ENCODE measurements around the gene ACTL10.

GRCh38 chr20:33681728-33682353 lies 15.1 kb downstream of the ACTL10 start:
- TF ChIP-seq CTCF (IDR thresholded peaks at IDR 0.05) (no peak), ZFX (IDR thresholded peaks at IDR 0.05; ENCODE audit: borderline replicate concordance) (no peak)
